AG10803 (cell line): Measurements from ENCODE around the gene RGSL1.

ENCODE experiments used
- DNase-seq: peaks from one replicate; pipeline ENCODE4 v3.0.0; 2010; ENCODE audit warnings: low read depth
- H3K4me3 ChIP-seq: 2 replicates; pipeline ENCODE4 v1.5.1; 2011; ENCODE audit warnings: mild to moderate bottlenecking, low read length, control low read depth
- TF ChIP-seq, protein P1 (sequence below): conservative IDR thresholded peaks from 2 replicates; pipeline ENCODE4 v1.5.1; 2011; ENCODE audit warnings: mild to moderate bottlenecking, low read length, control low read depth, inconsistent platforms

The RGSL1 gene

DNA sequence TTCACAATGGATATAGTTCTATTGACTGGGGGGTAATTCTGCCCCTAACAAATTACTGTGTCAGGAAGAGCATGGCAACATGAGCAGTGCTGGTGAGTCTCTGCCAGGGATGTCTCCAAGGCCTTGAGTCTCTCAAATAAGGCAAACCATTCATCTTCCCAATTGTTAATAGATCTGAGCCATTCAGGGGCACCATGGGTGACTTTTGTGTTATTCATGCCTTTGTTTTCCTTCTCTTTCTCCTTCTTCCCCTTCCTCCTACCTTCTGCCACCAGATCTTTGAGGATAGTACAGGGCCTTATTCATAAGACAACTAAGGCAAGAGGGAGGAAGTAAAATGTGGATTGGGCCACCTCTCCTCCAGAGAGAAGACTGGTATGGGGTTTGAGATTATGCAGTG lies at the start of gene RGSL1:
Gene RGSL1, plus strand, starts transcription at position 60 of the 400 bp plus-strand sequence. Its CDS starts 20 bp downstream, at position 80.
- H3K4me3 ChIP-seq = no peak within 1 kb of the TSS
- no peak for DNase-seq
- TF ChIP-seq, protein P1, sequence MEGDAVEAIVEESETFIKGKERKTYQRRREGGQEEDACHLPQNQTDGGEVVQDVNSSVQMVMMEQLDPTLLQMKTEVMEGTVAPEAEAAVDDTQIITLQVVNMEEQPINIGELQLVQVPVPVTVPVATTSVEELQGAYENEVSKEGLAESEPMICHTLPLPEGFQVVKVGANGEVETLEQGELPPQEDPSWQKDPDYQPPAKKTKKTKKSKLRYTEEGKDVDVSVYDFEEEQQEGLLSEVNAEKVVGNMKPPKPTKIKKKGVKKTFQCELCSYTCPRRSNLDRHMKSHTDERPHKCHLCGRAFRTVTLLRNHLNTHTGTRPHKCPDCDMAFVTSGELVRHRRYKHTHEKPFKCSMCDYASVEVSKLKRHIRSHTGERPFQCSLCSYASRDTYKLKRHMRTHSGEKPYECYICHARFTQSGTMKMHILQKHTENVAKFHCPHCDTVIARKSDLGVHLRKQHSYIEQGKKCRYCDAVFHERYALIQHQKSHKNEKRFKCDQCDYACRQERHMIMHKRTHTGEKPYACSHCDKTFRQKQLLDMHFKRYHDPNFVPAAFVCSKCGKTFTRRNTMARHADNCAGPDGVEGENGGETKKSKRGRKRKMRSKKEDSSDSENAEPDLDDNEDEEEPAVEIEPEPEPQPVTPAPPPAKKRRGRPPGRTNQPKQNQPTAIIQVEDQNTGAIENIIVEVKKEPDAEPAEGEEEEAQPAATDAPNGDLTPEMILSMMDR = no peak

- TF ChIP-seq, protein P1 = no peak
- no peak for DNase-seq
- H3K4me3 ChIP-seq = no peak within 1 kb of the TSS
These were observed 49.4 kb upstream of the RGSL1 start, which contains the start of gene TEDDM1 for GRCh38 chr1:182400567-182400966. Gene TEDDM1 (minus strand): TSS chr1:182400667. CDS start chr1:182400485, 182 bp downstream.

GRCh38 chr1:182404781-182405180 lies 45.2 kb upstream of the RGSL1 start:
- TF ChIP-seq, protein P1 = no peak
- no peak overlapping the region for H3K4me3 ChIP-seq
- DNase-seq = no peak

DNA sequence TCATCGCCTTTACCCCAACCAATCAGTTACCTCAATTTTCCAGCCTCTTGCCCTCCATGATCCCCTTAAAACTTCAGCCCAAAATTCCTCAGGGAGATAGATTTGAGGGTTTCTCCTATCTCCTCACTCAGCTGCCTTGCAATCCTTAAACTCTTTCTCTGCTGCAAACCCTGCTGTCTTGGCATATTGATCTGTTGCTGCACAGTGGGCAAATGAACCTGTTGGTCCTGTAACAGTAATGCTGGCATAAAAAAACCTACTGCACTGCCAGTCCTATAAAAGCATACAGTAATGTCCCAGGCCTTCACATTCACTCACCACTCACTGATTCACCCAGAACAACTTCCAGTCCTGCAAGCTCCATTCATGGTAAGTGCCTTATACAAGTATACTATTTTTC lies 44.4 kb upstream of the RGSL1 start:
- TF ChIP-seq, protein P1 = no peak
- DNase-seq = no peak

DNA sequence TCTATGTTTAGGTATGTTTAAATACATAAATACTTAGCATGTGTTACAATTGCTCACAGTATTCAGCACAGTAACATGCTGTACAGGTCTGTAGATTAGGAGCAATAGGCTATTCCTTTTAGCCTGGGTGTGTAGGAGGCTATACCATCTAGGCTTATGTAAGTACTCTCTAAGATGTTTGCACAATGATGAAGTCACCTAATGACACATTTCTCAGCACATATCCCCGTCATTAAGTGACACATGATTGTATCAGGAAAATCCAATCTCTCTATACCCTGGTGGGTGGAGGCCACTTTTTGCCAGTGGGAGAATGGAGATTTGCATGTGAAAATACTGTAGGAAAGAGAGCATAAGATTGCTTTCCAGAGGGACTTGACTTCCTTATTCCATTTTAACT lies 43.9 kb upstream of the RGSL1 start:
- no peak overlapping the region for H3K4me3 ChIP-seq
- TF ChIP-seq, protein P1 = no peak
- DNase-seq = no peak

More for the DNA sequence above, 44.4 kb upstream of the RGSL1 start:
- no peak overlapping the region for H3K4me3 ChIP-seq

DNA sequence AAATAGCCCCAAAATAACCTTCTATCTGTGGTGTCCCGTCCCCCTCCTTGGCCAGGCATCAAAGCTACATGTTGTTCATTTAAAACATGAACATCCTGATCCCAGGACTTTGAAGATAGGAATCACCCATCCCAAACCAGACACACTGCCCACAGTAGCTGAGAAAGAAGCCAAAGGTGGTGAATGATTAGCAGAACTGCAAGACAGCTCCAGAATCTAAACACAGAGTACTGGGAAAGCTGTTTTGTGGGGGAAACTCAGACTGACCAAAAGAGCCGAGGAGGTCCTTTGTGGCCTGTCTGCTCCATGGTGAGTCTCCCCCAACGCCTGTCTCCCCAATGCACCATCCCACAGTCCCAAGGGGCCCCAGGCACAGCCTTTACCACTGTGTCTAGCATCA lies 42.2 kb upstream of the RGSL1 start:
- no peak overlapping the region for H3K4me3 ChIP-seq
- TF ChIP-seq, protein P1 = no peak
- DNase-seq = no peak

DNA sequence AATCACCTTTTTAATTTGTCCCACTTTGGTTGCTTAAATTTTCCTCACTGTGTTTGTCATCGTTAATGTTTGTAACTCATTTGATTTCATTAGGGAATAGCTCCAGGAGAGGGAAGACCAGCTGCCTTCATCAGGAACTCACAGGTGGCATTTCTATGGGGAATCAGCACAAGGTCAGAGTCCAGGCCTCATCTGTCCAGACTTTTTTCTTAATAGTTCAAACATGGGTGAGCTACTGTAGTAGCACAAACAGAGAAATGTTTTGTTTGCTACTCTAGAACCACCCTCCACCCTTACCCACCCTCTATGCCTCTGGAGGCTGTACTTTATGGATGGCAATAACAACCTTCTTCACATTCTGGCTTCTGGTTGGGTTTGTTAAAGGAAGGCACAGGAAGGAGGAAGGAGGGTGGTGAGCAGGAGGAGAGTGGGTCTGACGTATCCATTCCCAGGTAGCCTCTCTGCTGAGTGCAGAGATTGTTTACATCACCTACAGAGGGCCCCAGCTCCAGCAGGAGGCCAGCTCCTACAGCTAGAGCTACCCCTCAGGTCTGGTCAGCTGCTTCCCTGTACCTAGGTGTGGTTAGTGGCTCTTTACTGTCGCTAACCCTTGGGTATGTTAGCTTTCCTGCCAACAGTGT lies 41.4 kb upstream of the RGSL1 start:
- no peak overlapping the region for H3K4me3 ChIP-seq
- no peak for DNase-seq
- TF ChIP-seq, protein P1 = no peak
